Left lung (tissue), 10 donors: ENCODE data around the gene FBXL7. TPM values are rescaled to one million over a fixed set of nuclear protein-coding genes. Genes with fewer than 3 reads are reported as not detected.

Source experiments
- ATAC-seq: fragments of 200-7000 bp; cut with Tn5 transposase; one replicate; pipeline ENCODE4 v1.9.1; 2020; ENCODE audit warnings: moderate library complexity
- DNase-seq, 4 donors: peaks; one replicate each; pipeline ENCODE4 v3.0.0-alpha.2; 2013 to 2020
- H3K27ac ChIP-seq, 2 donors: fragments of 200-600 bp; sonication (generic) in 1 of 2; one replicate each; pipeline versions ENCODE4 v1.5.0 to v1.8.0; 2020 to 2021
- H3K27me3 ChIP-seq, 2 donors: fragments of 200-600 bp; sonication (generic) in 1 of 2; one replicate each; pipeline versions ENCODE4 v1.5.0 to v1.8.0; 2020 to 2021
- H3K36me3 ChIP-seq, 2 donors: fragments of 200-600 bp; sonication (generic) in 1 of 2; one replicate each; pipeline versions ENCODE4 v1.5.0 to v1.8.0; 2020 to 2021
- H3K4me1 ChIP-seq, 2 donors: fragments of 200-600 bp; one replicate each; pipeline ENCODE4 v1.8.0; 2021
- H3K4me3 ChIP-seq, 2 donors: fragments of 200-600 bp; sonication (generic) in 1 of 2; one replicate each; pipeline versions ENCODE4 v1.5.0 to v1.8.0; 2020 to 2021; ENCODE audit warnings: mild to moderate bottlenecking in 1 of 2
- H3K9me3 ChIP-seq, 2 donors: fragments of 200-600 bp; sonication (generic) in 1 of 2; one replicate each; pipeline versions ENCODE4 v1.5.0 to v1.8.0; 2020 to 2021
- intact Hi-C, 2 donors: fragments of 100-400 bp; cut with DNase I; formaldehyde crosslinking; loops; one replicate each; pipeline versions ENCODE4 v1.11.2 to v1.14.2; 2022
- polyA plus RNA-seq, 6 donors: library from polyadenylated mRNA; unstranded; fragments of 120-200 nt; gene quantifications; one replicate each; pipeline ENCODE4 v1.2.1, GENCODE V29; 2013; ENCODE audit not compliant: insufficient read length in 6 of 6
- total RNA-seq, 2 donors: library from RNA; stranded (reverse); fragmentation: NEBNext Ultra II Directional; extraction: Animal tissue kit (Norgen Biotek cat#: 25700); gene quantifications; one replicate each; pipeline ENCODE4 v1.2.1, GENCODE V29; 2021
- TF ChIP-seq, protein P1 (sequence below), 2 donors: fragments of 200-600 bp; sonication (generic) in 1 of 2; IDR thresholded peaks; one replicate each; pipeline versions ENCODE4 v1.5.0 to v1.8.0; 2021; ENCODE audit warnings: antibody characterized with exemption in 2 of 2
- donor health status: DM: no; HTN: yes; CAD: no.
- donor health status: DM: no; HTN: no; CAD: no.

FBXL7 gene
- total and polyA plus RNA-seq, 8 donors: 12.0 to 32.4 (median 28.1) TPM

DNA sequence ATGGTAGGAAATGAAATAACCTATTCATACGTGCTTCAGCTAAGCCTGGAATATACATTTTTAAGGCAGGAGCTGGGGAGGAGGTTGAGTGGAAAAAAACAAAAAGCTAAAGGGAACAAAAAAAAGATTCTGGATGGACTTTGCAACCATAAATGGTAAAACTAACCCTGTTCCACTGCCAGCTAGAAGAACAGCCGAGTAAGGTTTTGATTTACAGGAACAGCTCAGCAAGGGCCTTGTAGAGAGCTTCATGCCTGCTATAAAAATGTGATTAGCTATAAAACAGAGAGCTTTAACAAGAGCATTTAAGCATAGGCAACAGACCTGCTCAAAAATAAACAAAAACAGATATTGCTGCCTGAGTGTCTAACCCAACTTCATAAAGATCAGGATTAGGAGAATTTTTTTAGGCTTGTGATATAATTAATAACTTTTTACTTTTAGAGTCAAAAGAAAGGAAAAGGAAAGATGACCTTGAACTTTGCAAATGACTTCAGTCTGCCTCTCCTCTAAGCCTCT lies 194.8 kb downstream of the FBXL7 start:
- Histone ChIP-seq H3K4me3 (no peak overlapping the region), H3K27me3 (no peaks in the 10 kb centered on the region), H3K27ac (peak overlapping the region; percentile 15 to 67), H3K9me3 (no peaks in the 10 kb centered on the region), H3K36me3 (no peaks in the 10 kb centered on the region), H3K4me1 (peaks cover 8 to 13% of the 10 kb centered on the region in 2 donors)
- TF ChIP-seq, protein P1, sequence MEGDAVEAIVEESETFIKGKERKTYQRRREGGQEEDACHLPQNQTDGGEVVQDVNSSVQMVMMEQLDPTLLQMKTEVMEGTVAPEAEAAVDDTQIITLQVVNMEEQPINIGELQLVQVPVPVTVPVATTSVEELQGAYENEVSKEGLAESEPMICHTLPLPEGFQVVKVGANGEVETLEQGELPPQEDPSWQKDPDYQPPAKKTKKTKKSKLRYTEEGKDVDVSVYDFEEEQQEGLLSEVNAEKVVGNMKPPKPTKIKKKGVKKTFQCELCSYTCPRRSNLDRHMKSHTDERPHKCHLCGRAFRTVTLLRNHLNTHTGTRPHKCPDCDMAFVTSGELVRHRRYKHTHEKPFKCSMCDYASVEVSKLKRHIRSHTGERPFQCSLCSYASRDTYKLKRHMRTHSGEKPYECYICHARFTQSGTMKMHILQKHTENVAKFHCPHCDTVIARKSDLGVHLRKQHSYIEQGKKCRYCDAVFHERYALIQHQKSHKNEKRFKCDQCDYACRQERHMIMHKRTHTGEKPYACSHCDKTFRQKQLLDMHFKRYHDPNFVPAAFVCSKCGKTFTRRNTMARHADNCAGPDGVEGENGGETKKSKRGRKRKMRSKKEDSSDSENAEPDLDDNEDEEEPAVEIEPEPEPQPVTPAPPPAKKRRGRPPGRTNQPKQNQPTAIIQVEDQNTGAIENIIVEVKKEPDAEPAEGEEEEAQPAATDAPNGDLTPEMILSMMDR (IDR thresholded peaks at IDR 0.05): no peak
- DNase-seq (no peak), ATAC-seq (peak; percentile 51)
- intact Hi-C loops: no loop called here

DNA sequence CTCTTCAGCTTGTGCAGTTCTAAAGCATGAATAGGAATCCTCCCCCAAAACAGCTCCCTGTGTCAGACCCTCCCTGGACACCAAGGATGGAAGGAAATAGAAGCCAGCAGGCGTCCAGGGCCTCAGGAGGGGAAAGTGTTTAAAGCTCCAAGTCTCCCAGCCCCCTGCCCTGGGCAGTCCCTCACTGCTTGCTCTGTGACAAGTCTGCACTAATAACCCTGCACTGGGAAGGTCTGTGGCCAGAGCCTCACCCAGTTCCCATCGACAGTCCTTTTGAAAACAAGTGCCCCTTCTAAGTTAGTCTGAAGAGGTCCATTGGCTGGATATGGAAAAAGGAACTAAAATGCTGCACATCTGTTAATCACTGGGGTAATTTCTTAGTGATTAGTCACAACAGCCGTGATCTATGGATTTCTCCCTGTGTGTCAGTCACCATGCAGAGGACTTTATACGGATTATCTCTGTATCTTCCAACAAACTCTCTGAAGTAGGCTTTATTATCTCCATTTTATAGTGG lies 195.3 kb downstream of the FBXL7 start:
- peak in 1 of 4 donors; percentile 35 for DNase-seq
- ATAC-seq: peak; percentile 96
- no peaks in the 10 kb centered on the region for H3K36me3 ChIP-seq
- H3K4me1 ChIP-seq: peaks cover 8 to 13% of the 10 kb centered on the region in 2 donors
- peak overlapping the region; percentile 15 to 67 for H3K27ac ChIP-seq
- intact Hi-C loops: no loop called here
- H3K9me3 ChIP-seq: no peaks in the 10 kb centered on the region
- no peak overlapping the region for H3K4me3 ChIP-seq
- TF ChIP-seq, protein P1 (IDR thresholded peaks at IDR 0.05): no peak
- no peaks in the 10 kb centered on the region for H3K27me3 ChIP-seq

DNA sequence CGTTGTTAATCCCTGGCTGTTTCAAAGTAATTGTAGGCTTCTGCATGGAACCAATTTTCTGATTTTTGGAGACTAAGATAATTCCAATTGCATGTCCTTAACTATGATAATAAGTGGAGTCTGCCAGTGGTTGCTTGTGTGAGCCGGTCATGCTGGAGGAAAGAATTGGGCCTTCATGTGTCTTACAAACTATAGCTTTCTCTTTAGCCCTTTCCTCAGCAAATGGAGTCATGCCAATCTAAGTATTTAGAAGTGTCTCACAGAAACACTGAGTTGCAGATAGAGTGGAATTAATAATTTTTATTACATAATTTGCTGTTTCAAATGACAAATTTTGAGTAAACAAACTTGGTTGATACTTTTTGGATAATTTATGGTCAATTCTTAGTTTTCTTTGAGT lies 200.4 kb downstream of the FBXL7 start:
- TF ChIP-seq, protein P1 (IDR thresholded peaks at IDR 0.05): no peak
- Histone ChIP-seq H3K27ac (no peak overlapping the region), H3K9me3 (peaks cover 0 to 2% of the 10 kb centered on the region in 2 donors), H3K27me3 (no peaks in the 10 kb centered on the region), H3K4me1 (peaks cover 2% of the 10 kb centered on the region in 2 donors), H3K36me3 (no peaks in the 10 kb centered on the region), H3K4me3 (no peak overlapping the region)
- ATAC-seq: no peak
- DNase-seq: no peak
- intact Hi-C loops: no loop called here

DNA sequence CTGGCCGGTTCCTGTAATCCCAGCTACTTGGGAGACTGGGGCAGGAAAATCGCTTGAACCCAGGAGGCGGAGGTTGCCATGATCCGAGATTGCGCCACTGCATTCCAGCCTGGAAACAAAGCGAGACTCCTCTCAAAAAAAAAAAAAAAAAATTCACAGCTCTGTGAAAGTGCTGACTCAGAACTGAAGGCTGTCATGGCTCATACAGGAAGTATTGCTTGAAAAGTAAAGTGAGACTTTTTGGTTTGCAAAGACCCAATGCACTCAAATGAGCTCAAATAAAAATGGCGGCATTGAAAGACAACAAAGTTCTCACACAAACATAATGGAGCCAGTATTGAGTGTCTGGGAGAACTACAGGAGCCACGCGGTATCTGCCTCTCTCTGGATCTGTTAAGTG lies 202.1 kb downstream of the FBXL7 start:
- H3K9me3 ChIP-seq: peaks cover 0 to 2% of the 10 kb centered on the region in 2 donors
- no peak overlapping the region for H3K4me3 ChIP-seq
- intact Hi-C loops: no loop called here
- TF ChIP-seq, protein P1 (IDR thresholded peaks at IDR 0.05): no peak
- H3K4me1 ChIP-seq: no peaks in the 10 kb centered on the region
- no peaks in the 10 kb centered on the region for H3K27me3 ChIP-seq
- no peak for DNase-seq
- no peaks in the 10 kb centered on the region for H3K36me3 ChIP-seq
- no peak for ATAC-seq
- no peak overlapping the region for H3K27ac ChIP-seq

DNA sequence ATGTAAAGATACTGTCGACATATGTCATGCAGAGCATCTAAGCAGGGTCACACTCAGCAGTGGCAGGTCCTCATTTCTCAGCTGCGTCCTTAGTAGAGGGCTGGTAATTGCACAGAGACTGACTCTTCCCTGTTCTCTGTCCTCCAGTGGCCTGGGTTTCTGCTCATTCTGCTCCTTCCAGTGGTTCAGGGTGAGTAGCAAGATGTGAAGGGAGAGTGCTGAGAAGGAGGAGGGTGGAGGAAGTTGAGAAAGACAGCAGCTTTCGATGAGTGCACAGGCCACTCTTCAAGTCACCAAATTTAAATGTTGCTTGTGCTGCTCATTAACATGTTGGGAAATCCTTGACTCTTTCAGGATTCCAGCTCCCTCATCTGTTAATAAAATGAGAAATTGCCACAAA lies 203.9 kb downstream of the FBXL7 start:
- peak in 1 of 4 donors; percentile 22 for DNase-seq
- H3K27me3 ChIP-seq: no peaks in the 10 kb centered on the region
- intact Hi-C loops: no loop called here
- no peak overlapping the region for H3K27ac ChIP-seq
- H3K4me1 ChIP-seq: no peaks in the 10 kb centered on the region
- no peaks in the 10 kb centered on the region for H3K36me3 ChIP-seq
- TF ChIP-seq, protein P1 (IDR thresholded peaks at IDR 0.05): no peak
- peaks cover 0 to 2% of the 10 kb centered on the region in 2 donors for H3K9me3 ChIP-seq
- peak; percentile 76 for ATAC-seq
- H3K4me3 ChIP-seq: no peak overlapping the region
